Ishikawa (cell line): ENCODE measurements around the gene NRROS.

Experiments used
- CEBPB ChIP-seq: IDR thresholded peaks from 2 replicates; pipeline ENCODE4 v1.6.1; 2012
- CREB1 ChIP-seq: IDR thresholded peaks from 2 replicates; pipeline ENCODE4 v1.6.1; 2012; ENCODE audit warnings: low read depth
- EGR1 ChIP-seq: IDR thresholded peaks from 2 replicates; pipeline ENCODE4 v1.6.1; 2012
- EP300 ChIP-seq: IDR thresholded peaks from 2 replicates; pipeline ENCODE4 v1.6.1; 2012; ENCODE audit warnings: borderline replicate concordance
- FOXM1 ChIP-seq: IDR thresholded peaks from 2 replicates; pipeline ENCODE4 v1.6.1; 2012; ENCODE audit warnings: low read depth, borderline replicate concordance
- NFIC ChIP-seq: IDR thresholded peaks from 2 replicates; pipeline ENCODE4 v1.6.1; 2012
- RAD21 ChIP-seq: IDR thresholded peaks from 2 replicates; pipeline ENCODE4 v1.6.1; 2012; ENCODE audit warnings: low read depth
- TAF1 ChIP-seq: IDR thresholded peaks from 2 replicates; pipeline ENCODE4 v1.6.1; 2012; ENCODE audit warnings: low read depth, mild to moderate bottlenecking
- TCF12 ChIP-seq: IDR thresholded peaks from 2 replicates; pipeline ENCODE4 v1.6.1; 2012; ENCODE audit warnings: low read depth
- TEAD4 ChIP-seq: IDR thresholded peaks from 2 replicates; pipeline ENCODE4 v1.6.1; 2012
- YY1 ChIP-seq: IDR thresholded peaks from 2 replicates; pipeline ENCODE4 v1.6.1; 2012; ENCODE audit warnings: low read depth
- TF ChIP-seq, protein P1 (sequence below): IDR thresholded peaks from 2 replicates; pipeline ENCODE4 v1.6.1; 2012
- TF ChIP-seq, protein P2 (sequence below): IDR thresholded peaks from 2 replicates; pipeline ENCODE4 v1.6.1; 2012; ENCODE audit warnings: low read depth, mild to moderate bottlenecking
- TF ChIP-seq, protein P3 (sequence below): IDR thresholded peaks from 2 replicates; pipeline ENCODE4 v1.6.1; 2012

DNA sequence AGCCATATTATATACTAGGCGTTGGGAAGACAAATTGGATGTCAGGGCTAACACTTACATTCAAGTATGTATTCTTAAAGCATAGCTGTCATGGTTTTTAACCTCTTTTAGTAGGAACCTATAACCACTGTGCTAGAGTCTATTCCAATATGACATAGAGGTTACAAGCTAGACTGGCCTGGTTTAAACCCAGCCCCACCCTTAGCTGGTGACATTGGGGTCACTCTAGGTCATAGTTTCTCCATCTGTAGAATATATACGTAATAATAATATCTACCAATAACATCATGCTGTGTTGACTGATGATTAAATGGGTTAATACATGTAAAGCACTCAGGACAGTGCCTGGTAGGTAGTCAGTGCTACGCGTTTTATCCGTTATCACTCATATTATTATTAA lies 16.7 kb downstream of the NRROS start:
- TF ChIP-seq, protein P1, sequence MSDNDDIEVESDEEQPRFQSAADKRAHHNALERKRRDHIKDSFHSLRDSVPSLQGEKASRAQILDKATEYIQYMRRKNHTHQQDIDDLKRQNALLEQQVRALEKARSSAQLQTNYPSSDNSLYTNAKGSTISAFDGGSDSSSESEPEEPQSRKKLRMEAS: no peak
- TF ChIP-seq TAF1 (no peak), FOXM1 (no peak), TCF12 (no peak), EP300 (no peak), CREB1 (no peak), TEAD4 (no peak), YY1 (no peak), NFIC (no peak), RAD21 (no peak), CEBPB (no peak), EGR1 (no peak)
- TF ChIP-seq, protein P2, sequence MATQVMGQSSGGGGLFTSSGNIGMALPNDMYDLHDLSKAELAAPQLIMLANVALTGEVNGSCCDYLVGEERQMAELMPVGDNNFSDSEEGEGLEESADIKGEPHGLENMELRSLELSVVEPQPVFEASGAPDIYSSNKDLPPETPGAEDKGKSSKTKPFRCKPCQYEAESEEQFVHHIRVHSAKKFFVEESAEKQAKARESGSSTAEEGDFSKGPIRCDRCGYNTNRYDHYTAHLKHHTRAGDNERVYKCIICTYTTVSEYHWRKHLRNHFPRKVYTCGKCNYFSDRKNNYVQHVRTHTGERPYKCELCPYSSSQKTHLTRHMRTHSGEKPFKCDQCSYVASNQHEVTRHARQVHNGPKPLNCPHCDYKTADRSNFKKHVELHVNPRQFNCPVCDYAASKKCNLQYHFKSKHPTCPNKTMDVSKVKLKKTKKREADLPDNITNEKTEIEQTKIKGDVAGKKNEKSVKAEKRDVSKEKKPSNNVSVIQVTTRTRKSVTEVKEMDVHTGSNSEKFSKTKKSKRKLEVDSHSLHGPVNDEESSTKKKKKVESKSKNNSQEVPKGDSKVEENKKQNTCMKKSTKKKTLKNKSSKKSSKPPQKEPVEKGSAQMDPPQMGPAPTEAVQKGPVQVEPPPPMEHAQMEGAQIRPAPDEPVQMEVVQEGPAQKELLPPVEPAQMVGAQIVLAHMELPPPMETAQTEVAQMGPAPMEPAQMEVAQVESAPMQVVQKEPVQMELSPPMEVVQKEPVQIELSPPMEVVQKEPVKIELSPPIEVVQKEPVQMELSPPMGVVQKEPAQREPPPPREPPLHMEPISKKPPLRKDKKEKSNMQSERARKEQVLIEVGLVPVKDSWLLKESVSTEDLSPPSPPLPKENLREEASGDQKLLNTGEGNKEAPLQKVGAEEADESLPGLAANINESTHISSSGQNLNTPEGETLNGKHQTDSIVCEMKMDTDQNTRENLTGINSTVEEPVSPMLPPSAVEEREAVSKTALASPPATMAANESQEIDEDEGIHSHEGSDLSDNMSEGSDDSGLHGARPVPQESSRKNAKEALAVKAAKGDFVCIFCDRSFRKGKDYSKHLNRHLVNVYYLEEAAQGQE: no peak
- TF ChIP-seq, protein P3, sequence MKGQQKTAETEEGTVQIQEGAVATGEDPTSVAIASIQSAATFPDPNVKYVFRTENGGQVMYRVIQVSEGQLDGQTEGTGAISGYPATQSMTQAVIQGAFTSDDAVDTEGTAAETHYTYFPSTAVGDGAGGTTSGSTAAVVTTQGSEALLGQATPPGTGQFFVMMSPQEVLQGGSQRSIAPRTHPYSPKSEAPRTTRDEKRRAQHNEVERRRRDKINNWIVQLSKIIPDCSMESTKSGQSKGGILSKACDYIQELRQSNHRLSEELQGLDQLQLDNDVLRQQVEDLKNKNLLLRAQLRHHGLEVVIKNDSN: no peak
